Mononuclear cell (primary cell): ENCODE results near the gene TMEM98. TPM values are rescaled to one million over a fixed set of nuclear protein-coding genes. Genes with fewer than 3 reads are reported as not detected.
"Not testable (repeated sequence)": the region's sequence is repeated elsewhere in the genome, so short reads cannot be mapped to it uniquely, and the experiment has no call there.

Experiments used
- H3K27me3 ChIP-seq: 2 replicates; pipeline ENCODE4 v1.6.0; 2011; ENCODE audit warnings: low read length, control low read depth; ENCODE audit not compliant: insufficient read depth
- H3K4me1 ChIP-seq: 2 replicates; pipeline ENCODE4 v1.5.1; 2011; ENCODE audit warnings: mild to moderate bottlenecking, low read length, control low read depth; ENCODE audit not compliant: insufficient read depth
- H3K4me3 ChIP-seq: 2 replicates; pipeline ENCODE4 v1.5.1; 2011; ENCODE audit warnings: mild to moderate bottlenecking, low read length, moderate library complexity
- H3K9me3 ChIP-seq: 2 replicates; pipeline ENCODE4 v1.5.1; 2011; ENCODE audit warnings: low read depth, mild to moderate bottlenecking, control low read depth, low read length
- total RNA-seq: library from RNA; depleted of rRNA; stranded (reverse); fragments of >200 nt; gene quantifications from one replicate; pipeline ENCODE4 v1.2.3, GENCODE V29; 2012

Gene TMEM98
- total RNA-seq, 1 donor = not detected

DNA sequence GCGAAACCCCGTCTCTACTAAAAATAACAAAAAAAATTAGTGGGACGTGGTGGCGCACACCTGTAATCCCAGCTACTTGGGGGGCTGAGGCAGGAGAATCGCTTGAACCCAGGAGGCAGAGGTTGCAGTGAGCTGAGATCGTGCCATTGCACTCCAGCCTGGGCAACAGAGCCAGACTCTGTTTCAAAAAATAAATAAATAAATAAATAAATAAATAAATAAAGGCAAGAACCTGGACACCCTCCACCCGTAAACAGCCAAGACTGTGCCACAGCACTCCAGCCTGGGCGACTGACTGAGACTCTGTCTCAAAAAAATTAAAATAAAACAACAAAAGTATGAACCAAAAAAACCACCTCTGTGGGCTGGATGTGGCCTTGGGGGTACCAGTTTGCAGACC lies 1.2 kb upstream of the TMEM98 start:
- not testable (repeated sequence) for H3K9me3 ChIP-seq, H3K4me1 ChIP-seq, H3K4me3 ChIP-seq
- H3K27me3 ChIP-seq = peaks cover 39% of the 10 kb centered on the region

GRCh38 chr17:32927201-32927723 lies 691 bp upstream of the TMEM98 start:
- H3K4me3 ChIP-seq = no peak overlapping the region
- peaks cover 4% of the 10 kb centered on the region for H3K4me1 ChIP-seq
- no peaks in the 10 kb centered on the region for H3K9me3 ChIP-seq
- peaks cover 39% of the 10 kb centered on the region for H3K27me3 ChIP-seq

DNA sequence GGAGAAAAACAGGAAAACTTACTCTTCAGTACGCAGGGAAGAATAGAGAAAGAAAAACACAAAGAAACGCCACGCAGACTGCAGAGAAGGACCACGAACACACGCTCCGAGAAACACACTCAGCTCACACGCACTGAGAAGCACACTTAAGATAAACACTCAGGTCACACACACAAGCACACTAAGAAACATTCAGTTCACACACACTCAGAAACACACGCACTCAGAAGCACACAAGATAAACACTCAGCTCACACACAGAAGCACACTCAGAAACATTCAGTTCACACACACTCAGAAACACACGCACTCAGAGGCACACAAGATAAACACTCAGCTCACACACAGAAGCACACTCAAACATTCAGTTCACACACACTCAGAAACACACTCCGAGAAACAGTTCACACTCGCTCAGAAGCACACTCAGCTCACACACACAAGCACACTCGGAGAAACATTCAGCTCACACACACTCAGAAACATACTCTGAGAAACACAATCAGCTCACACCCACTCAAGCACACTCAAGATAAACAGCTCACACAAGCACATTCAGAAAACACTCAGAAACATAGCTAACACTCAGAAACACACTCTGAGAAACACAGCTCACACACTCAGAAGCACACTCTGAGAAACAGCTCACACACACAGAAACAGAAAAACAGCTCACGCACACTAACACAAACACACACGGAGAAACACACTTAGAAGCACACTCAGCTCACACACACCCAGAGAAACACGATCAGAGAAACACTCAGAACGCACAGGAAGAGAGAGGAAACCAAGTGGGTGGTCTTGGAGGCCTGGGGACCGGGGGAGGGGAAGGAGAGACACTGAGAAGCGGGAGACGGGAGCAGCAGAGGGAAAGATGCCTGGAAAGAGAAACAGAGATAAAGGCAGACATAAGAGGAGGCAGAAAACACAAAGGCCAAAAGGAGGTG lies 908 bp downstream of the TMEM98 start:
- Histone ChIP-seq H3K4me3 (no peak overlapping the region), H3K27me3 (peaks cover 39% of the 10 kb centered on the region), H3K4me1 (peaks cover 4% of the 10 kb centered on the region), H3K9me3 (no peaks in the 10 kb centered on the region)

DNA sequence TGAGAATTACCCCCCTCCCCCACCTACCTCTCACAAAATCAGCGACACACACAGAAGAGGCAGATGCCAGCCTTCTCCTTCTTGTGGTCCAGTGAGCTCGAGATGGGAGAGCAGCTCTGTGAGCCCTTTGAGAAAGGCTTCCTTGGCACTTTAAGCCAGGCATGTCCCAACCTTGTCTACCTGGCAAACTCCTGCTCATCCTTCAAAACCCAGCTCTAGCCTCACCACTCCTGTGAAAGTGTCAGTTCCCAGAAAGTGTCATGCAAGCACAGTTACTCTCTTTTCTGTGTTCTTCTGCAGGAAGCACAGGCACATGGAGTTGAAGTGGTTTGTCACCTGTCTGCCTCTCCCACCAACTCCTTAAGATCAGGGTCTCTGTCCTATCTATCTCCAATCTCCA lies 1.6 kb downstream of the TMEM98 start:
- H3K9me3 ChIP-seq = no peaks in the 10 kb centered on the region
- H3K27me3 ChIP-seq = peaks cover 39% of the 10 kb centered on the region
- H3K4me3 ChIP-seq = no peak overlapping the region
- H3K4me1 ChIP-seq = peaks cover 4% of the 10 kb centered on the region

- H3K4me3 ChIP-seq = no peak overlapping the region
- H3K4me1 ChIP-seq = peaks cover 4% of the 10 kb centered on the region
- H3K9me3 ChIP-seq = no peaks in the 10 kb centered on the region
- peaks cover 39% of the 10 kb centered on the region for H3K27me3 ChIP-seq
Observed at GRCh38 chr17:32930512-32930911, 2.6 kb downstream of the TMEM98 start.

DNA sequence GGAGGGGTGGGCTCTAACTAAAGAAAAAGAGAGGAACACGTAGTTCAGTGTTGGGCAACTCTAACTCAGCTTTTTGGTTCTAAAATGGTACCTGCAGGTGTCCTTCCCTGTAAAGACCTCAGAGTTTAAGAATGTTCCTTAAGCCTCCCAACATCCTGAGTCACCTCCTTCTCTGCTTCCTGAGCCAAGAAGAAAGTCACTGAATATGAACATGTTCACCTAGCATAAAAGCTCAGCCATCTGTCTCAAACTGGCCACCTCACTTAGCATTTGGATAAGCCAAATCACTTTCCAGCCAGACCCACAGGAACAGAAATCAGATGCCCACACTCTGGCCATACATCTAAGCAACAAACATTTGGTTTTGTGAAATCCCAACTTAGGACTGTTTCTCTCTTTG lies 3.7 kb downstream of the TMEM98 start:
- Histone ChIP-seq H3K4me3 (no peak overlapping the region), H3K4me1 (peaks cover 4% of the 10 kb centered on the region), H3K27me3 (peaks cover 33% of the 10 kb centered on the region)

GRCh38 chr17:32933881-32934280 lies 5.9 kb downstream of the TMEM98 start:
- H3K4me1 ChIP-seq = no peaks in the 10 kb centered on the region
- H3K4me3 ChIP-seq = no peak overlapping the region
- peaks cover 18% of the 10 kb centered on the region for H3K27me3 ChIP-seq
- no peaks in the 10 kb centered on the region for H3K9me3 ChIP-seq

More for the DNA sequence above, 3.7 kb downstream of the TMEM98 start:
- H3K9me3 ChIP-seq = no peaks in the 10 kb centered on the region

GRCh38 chr17:32935726-32936125 lies 7.8 kb downstream of the TMEM98 start:
- Histone ChIP-seq H3K27me3 (no peaks in the 10 kb centered on the region), H3K4me3 (no peak overlapping the region), H3K4me1 (no peaks in the 10 kb centered on the region), H3K9me3 (no peaks in the 10 kb centered on the region)

DNA sequence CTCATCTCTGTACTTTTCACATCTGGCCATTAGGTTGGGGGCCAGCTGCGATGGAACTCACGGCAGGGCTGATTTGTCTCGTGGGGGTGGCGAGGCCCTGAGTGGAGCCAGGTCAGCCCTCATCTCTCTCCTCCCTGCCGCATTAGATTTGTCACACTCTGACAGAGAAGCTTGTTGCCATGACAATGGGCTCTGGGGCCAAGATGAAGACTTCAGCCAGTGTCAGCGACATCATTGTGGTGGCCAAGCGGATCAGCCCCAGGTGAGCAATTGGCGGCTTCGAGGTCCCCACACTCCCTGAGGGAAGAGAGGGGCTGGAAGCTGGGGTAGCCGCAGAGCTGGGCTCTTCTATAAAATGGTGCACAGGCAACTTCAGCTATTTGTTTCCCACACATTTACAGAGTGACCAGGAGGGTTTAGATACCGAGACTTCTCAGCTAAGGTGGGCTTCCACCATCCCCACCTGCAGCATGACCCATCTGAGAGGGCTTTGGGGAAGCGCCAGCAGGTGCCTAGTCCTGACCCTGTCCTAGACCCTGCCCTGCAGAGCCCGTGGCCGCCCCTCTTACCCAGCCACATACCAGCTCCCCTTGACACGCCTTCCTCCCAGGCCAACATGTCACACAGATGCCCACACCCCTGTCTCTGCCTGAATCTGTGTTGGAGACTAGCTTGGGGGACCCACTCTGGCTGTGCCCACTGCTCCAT lies 8.4 kb downstream of the TMEM98 start:
- Histone ChIP-seq H3K27me3 (no peaks in the 10 kb centered on the region), H3K4me1 (no peaks in the 10 kb centered on the region), H3K9me3 (no peaks in the 10 kb centered on the region), H3K4me3 (no peak overlapping the region)

GRCh38 chr17:32936894-32937500 lies 9.0 kb downstream of the TMEM98 start:
- H3K4me1 ChIP-seq = no peaks in the 10 kb centered on the region
- no peaks in the 10 kb centered on the region for H3K9me3 ChIP-seq
- H3K4me3 ChIP-seq = no peak overlapping the region
- H3K27me3 ChIP-seq = no peaks in the 10 kb centered on the region

DNA sequence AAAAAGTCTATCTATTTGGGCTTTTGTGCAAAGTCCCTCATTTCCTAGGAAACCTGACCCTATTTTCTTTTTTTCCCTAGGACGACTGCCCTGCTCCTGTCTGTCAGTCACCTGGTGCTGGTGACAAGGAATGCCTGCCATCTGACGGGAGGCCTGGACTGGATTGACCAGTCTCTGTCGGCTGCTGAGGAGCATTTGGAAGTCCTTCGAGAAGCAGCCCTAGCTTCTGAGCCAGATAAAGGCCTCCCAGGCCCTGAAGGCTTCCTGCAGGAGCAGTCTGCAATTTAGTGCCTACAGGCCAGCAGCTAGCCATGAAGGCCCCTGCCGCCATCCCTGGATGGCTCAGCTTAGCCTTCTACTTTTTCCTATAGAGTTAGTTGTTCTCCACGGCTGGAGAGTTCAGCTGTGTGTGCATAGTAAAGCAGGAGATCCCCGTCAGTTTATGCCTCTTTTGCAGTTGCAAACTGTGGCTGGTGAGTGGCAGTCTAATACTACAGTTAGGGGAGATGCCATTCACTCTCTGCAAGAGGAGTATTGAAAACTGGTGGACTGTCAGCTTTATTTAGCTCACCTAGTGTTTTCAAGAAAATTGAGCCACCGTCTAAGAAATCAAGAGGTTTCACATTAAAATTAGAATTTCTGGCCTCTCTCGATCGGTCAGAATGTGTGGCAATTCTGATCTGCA lies 12.9 kb downstream of the TMEM98 start:
- H3K4me1 ChIP-seq = no peaks in the 10 kb centered on the region
- H3K27me3 ChIP-seq = no peaks in the 10 kb centered on the region
- H3K4me3 ChIP-seq = no peak overlapping the region
- no peaks in the 10 kb centered on the region for H3K9me3 ChIP-seq

DNA sequence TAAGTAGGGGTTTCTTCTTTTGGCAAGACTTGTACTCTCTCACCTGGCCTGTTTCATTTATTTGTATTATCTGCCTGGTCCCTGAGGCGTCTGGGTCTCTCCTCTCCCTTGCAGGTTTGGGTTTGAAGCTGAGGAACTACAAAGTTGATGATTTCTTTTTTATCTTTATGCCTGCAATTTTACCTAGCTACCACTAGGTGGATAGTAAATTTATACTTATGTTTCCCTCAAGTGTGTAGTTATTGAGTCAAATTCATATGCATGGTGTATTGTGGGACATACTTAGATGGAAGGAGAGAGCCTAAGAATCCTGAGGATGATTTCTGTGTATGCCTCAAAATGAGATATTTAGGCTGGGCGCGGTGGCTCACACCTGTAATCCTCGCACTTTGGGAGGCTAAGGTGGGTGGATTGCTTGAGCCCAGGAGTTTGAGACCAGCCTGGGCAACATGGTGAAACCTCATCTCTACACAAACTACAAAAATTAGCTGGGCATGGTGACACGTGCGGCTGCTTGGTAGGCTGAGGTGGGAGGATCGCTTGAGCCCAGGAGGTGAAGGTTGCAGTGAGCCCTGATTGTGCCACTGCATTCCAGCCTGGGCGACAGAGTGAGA lies 13.6 kb downstream of the TMEM98 start:
- Histone ChIP-seq H3K4me1 (no peaks in the 10 kb centered on the region), H3K9me3 (no peaks in the 10 kb centered on the region), H3K27me3 (no peaks in the 10 kb centered on the region), H3K4me3 (no peak overlapping the region)

- Histone ChIP-seq H3K4me1 (no peaks in the 10 kb centered on the region), H3K4me3 (no peak overlapping the region), H3K27me3 (no peaks in the 10 kb centered on the region), H3K9me3 (no peaks in the 10 kb centered on the region)
Observed at GRCh38 chr17:32943206-32943605, 15.3 kb downstream of the TMEM98 start.

GRCh38 chr17:32943647-32944191 lies 15.8 kb downstream of the TMEM98 start:
- Histone ChIP-seq H3K9me3 (no peaks in the 10 kb centered on the region), H3K4me1 (no peaks in the 10 kb centered on the region), H3K4me3 (no peak overlapping the region), H3K27me3 (no peaks in the 10 kb centered on the region)
